ENCODE measurements around the gene SLC4A8. TPM values are rescaled to one million over a fixed set of nuclear protein-coding genes. Genes with fewer than 3 reads are reported as not detected.

The SLC4A8 gene
- total RNA-seq, 1 donor from 2014 or later = 18.5 TPM

DNA sequence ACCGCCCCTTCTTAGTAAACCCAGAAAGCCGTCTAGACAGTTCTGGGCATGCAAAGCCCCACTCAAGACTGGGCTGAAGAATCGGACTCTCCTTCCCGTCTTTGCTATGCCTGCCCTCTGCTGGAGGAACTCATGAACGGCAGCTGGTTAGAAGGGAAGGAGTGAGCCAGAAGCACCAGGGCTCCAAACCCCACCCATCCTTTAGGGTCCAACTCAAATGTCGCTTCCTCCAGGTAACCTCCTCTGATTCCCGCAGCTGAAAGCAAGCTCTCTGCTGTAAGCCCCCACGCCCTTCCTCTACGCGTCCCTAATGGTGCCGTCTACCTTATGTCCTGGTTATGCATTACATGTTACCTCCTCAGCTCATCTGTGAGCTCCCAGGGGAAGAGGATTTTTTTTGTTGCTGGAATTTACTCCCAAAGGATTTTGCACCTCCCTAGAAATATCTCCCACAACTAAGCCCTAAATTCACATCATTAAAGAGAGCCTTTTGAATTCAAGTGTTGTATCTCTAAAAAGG is 107.4 kb downstream of the SLC4A8 start:
- TF ChIP-seq, protein P1, sequence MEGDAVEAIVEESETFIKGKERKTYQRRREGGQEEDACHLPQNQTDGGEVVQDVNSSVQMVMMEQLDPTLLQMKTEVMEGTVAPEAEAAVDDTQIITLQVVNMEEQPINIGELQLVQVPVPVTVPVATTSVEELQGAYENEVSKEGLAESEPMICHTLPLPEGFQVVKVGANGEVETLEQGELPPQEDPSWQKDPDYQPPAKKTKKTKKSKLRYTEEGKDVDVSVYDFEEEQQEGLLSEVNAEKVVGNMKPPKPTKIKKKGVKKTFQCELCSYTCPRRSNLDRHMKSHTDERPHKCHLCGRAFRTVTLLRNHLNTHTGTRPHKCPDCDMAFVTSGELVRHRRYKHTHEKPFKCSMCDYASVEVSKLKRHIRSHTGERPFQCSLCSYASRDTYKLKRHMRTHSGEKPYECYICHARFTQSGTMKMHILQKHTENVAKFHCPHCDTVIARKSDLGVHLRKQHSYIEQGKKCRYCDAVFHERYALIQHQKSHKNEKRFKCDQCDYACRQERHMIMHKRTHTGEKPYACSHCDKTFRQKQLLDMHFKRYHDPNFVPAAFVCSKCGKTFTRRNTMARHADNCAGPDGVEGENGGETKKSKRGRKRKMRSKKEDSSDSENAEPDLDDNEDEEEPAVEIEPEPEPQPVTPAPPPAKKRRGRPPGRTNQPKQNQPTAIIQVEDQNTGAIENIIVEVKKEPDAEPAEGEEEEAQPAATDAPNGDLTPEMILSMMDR (conservative IDR thresholded peaks at IDR 0.05) = peak; percentile 93
- Mint-ChIP-seq H3K9me3 (no peaks in the 10 kb centered on the region), H3K4me3 (peak overlapping the region; percentile 64), H3K36me3 (no peaks in the 10 kb centered on the region), H3K4me1 (ENCODE audit: unreplicated experiment) (peaks cover 9% of the 10 kb centered on the region), H3K27ac (peak overlapping the region; percentile 2), H3K27me3 (peaks cover 28% of the 10 kb centered on the region)
- DNase-seq (ENCODE audit: extremely low spot score, unreplicated experiment) = peak; percentile 79

DNA sequence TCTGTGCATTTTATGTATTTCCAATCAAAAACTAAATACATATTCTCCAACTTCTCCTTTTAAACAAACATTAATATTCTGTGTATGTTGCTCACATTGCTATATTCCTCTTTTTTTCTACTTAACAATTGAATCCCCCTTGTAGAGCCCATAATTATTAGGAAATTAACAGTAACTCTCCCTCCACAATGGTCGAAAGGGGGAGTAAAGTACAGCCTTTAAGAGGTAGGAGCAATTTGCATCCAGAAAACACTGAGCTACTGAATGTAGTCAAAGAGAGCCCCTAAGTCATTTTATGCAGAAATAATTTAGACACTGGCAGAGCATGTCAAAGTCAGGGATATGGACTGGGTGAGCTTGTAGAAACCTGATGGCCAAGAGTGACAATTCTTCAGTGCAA is 109.2 kb downstream of the SLC4A8 start:
- Mint-ChIP-seq H3K4me3 (no peak overlapping the region), H3K27ac (no peak overlapping the region), H3K27me3 (peaks cover 31% of the 10 kb centered on the region), H3K4me1 (ENCODE audit: unreplicated experiment) (peaks cover 9% of the 10 kb centered on the region), H3K36me3 (no peaks in the 10 kb centered on the region), H3K9me3 (no peaks in the 10 kb centered on the region)
- TF ChIP-seq, protein P1 (conservative IDR thresholded peaks at IDR 0.05) = peak; percentile 34
- DNase-seq (ENCODE audit: extremely low spot score, unreplicated experiment) = no peak

DNA sequence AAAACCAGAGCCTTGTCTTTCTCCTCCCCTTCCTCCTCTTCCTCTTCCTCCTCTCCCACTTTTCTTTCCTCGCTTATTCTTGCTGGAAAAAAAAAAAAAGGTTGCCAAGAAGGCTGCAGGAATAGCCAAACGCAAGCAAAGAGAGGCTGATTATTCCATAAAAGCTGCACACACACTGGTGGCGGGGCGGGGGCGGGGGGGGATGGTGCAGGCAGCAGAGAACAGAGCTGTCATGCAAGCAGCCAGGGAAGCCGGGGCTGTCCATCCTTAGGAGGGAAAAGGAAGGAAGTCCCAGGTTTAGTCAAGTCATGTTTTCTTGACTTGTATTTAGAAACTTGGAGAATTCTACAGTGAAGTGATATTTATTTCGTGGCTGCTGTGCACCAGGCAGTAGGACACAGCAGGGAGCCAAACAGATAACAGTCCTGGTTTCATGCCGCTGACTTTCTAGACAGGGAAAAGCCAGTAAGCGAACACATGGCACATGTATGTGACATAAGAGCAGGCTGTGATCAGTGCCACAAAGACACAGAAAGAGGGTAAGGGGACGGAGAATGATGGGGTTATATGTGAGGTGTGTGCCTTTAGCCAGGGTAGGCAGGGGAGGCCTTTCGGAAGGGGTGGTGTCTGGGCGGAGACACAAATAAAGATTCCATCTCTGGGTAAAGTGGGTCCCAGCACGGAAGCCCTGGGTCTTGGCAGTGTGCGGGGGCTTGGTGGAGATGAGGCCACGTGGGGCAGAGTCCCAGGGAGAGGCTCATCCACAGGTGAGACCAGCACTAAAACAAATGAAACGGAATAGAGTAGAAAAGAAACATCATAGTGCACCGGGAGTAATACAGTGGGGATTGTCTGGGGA is 109.8 kb downstream of the SLC4A8 start:
- no peaks in the 10 kb centered on the region for H3K9me3 Mint-ChIP-seq
- H3K27ac Mint-ChIP-seq = no peak overlapping the region
- no peak for DNase-seq (ENCODE audit: extremely low spot score, unreplicated experiment)
- no peaks in the 10 kb centered on the region for H3K36me3 Mint-ChIP-seq
- H3K4me3 Mint-ChIP-seq = no peak overlapping the region
- H3K27me3 Mint-ChIP-seq = peaks cover 31% of the 10 kb centered on the region
- H3K4me1 Mint-ChIP-seq (ENCODE audit: unreplicated experiment) = peaks cover 6% of the 10 kb centered on the region
- TF ChIP-seq, protein P1 (conservative IDR thresholded peaks at IDR 0.05) = no peak

DNA sequence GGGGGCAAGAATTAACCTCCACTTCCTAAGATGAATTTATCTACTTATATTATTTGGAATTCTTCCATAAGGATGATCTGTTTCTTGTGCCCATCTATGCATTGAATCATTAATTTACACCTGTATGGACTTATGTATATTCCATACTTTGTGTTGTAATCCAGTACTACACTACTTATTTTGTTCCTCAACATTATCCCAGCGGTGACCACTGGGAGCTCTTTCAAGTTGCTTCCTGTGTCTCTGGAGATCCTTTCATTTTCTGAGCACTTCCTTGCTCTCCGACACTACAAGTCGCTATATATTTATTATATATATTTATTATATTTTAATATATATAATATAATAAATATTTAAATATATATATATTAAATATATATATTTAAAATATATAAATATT is 111.5 kb downstream of the SLC4A8 start:
- peaks cover 6% of the 10 kb centered on the region for H3K4me1 Mint-ChIP-seq (ENCODE audit: unreplicated experiment)
- peaks cover 34% of the 10 kb centered on the region for H3K27me3 Mint-ChIP-seq
- no peaks in the 10 kb centered on the region for H3K9me3 Mint-ChIP-seq
- no peak for DNase-seq (ENCODE audit: extremely low spot score, unreplicated experiment)
- no peak overlapping the region for H3K4me3 Mint-ChIP-seq
- TF ChIP-seq, protein P1 (conservative IDR thresholded peaks at IDR 0.05) = peak; percentile 67
- H3K36me3 Mint-ChIP-seq = no peaks in the 10 kb centered on the region
- H3K27ac Mint-ChIP-seq = no peak overlapping the region

DNA sequence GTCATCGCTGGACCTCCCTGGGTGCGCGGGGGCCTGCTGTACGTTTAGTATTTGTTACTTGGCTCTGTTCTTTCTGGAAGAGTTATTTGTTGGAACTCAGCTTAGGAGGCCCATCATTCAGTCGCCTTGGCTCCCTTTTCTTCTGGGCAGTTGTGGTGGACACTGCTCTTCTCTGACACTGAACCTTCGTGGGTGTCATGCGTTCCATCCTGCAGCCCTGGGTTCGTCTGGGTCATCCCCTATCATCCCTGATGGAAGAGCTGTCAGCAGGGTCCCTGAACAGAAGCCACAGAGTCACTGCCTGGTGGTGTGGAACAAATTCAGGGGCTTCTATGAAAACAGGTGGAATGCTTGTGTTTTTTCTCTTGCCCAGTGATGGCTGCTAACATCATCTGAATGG is 113.5 kb downstream of the SLC4A8 start:
- no peak overlapping the region for H3K27ac Mint-ChIP-seq
- H3K9me3 Mint-ChIP-seq = no peaks in the 10 kb centered on the region
- peaks cover 28% of the 10 kb centered on the region for H3K27me3 Mint-ChIP-seq
- no peak overlapping the region for H3K4me3 Mint-ChIP-seq
- no peak for DNase-seq (ENCODE audit: extremely low spot score, unreplicated experiment)
- no peaks in the 10 kb centered on the region for H3K36me3 Mint-ChIP-seq
- H3K4me1 Mint-ChIP-seq (ENCODE audit: unreplicated experiment) = no peaks in the 10 kb centered on the region
- TF ChIP-seq, protein P1 (conservative IDR thresholded peaks at IDR 0.05) = no peak

All from type B pancreatic cell (in vitro differentiated cells).